Upper lobe of right lung (tissue), 1 donor: ENCODE data around the gene SLC38A9. TPM values are rescaled to one million over a fixed set of nuclear protein-coding genes. Genes with fewer than 3 reads are reported as not detected.
"Not testable (repeated sequence)": the region's sequence is repeated elsewhere in the genome, so short reads cannot be mapped to it uniquely, and the experiment has no call there.

Experiments used
- ATAC-seq: fragments of 200-7000 bp; cut with Tn5 transposase; one replicate; pipeline ENCODE4 v1.9.1; 2020; ENCODE audit warnings: mild to moderate bottlenecking, moderate library complexity
- DNase-seq: peaks from one replicate; pipeline ENCODE4 v3.0.0-alpha.2; 2020
- H3K27ac ChIP-seq: fragments of 200-600 bp; one replicate; pipeline ENCODE4 v1.8.0; 2022
- H3K27me3 ChIP-seq: fragments of 200-600 bp; one replicate; pipeline ENCODE4 v1.8.0; 2022; ENCODE audit warnings: mild to moderate bottlenecking
- H3K36me3 ChIP-seq: fragments of 200-600 bp; one replicate; pipeline ENCODE4 v1.8.0; 2022
- H3K4me1 ChIP-seq: fragments of 200-600 bp; one replicate; pipeline ENCODE4 v1.8.0; 2022
- H3K4me3 ChIP-seq: fragments of 200-600 bp; one replicate; pipeline ENCODE4 v1.8.0; 2022; ENCODE audit warnings: mild to moderate bottlenecking
- H3K9me3 ChIP-seq: fragments of 200-600 bp; one replicate; pipeline ENCODE4 v1.8.0; 2022
- intact Hi-C: fragments of 100-400 bp; cut with DNase I; formaldehyde crosslinking; loops from one replicate; pipeline ENCODE4 v1.11.0; 2022
- total RNA-seq: library from RNA; stranded (reverse); fragmentation: NEBNext Ultra II Directional; extraction: Animal tissue kit (Norgen Biotek cat#: 25700); gene quantifications from one replicate; pipeline ENCODE4 v1.2.1, GENCODE V29; 2021
- TF ChIP-seq, protein P1 (sequence below): fragments of 200-600 bp; IDR thresholded peaks from one replicate; pipeline ENCODE4 v1.8.0; 2022; ENCODE audit warnings: antibody characterized with exemption
- donor health status: DM: no; HTN: yes; CAD: no; lungs with severe emphysema.

The SLC38A9 gene
- total RNA-seq, 1 donor from 2014 or later = 24.7 TPM

DNA sequence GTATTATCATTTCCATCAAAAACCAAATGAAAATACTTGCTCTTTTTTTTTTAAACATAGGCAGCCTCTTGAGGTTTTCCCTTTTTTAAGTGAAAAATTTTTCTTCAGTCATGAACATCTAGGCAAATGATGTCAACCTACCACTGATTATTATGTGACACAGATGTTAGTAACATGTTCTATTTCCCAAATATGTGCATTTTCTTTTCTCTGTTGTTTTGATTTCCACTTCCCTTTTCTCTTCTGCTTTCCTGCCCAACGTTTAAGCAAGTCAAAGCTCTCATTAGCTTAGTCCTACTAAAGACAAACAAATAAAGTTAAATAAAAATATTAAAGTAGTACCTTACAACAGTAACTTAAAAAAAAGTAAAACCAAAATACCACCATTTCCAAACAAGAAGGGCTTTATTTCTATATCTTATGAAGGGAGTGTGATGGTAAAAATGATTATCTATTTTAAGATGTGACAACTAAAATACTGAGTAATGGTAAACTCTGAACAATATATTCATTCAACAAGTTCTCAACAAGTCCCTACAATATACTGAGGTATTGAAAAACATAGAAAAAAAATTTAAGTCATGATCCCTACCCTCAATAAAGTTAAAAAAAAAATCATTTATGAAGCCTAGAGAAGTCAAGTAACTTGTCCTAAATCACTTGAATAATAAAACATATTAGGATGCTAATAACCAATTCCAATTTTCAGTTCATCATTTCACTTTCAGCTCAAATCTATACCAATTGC is 9.4 kb downstream of the SLC38A9 start:
- no peaks in the 10 kb centered on the region for H3K9me3 ChIP-seq
- no peak for DNase-seq
- no peak overlapping the region for H3K4me3 ChIP-seq
- no peaks in the 10 kb centered on the region for H3K4me1 ChIP-seq
- TF ChIP-seq, protein P1, sequence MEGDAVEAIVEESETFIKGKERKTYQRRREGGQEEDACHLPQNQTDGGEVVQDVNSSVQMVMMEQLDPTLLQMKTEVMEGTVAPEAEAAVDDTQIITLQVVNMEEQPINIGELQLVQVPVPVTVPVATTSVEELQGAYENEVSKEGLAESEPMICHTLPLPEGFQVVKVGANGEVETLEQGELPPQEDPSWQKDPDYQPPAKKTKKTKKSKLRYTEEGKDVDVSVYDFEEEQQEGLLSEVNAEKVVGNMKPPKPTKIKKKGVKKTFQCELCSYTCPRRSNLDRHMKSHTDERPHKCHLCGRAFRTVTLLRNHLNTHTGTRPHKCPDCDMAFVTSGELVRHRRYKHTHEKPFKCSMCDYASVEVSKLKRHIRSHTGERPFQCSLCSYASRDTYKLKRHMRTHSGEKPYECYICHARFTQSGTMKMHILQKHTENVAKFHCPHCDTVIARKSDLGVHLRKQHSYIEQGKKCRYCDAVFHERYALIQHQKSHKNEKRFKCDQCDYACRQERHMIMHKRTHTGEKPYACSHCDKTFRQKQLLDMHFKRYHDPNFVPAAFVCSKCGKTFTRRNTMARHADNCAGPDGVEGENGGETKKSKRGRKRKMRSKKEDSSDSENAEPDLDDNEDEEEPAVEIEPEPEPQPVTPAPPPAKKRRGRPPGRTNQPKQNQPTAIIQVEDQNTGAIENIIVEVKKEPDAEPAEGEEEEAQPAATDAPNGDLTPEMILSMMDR = no peak
- intact Hi-C loops = no loop called here
- no peak for ATAC-seq
- peaks cover 14% of the 10 kb centered on the region for H3K36me3 ChIP-seq
- H3K27ac ChIP-seq = no peak overlapping the region
- no peaks in the 10 kb centered on the region for H3K27me3 ChIP-seq

DNA sequence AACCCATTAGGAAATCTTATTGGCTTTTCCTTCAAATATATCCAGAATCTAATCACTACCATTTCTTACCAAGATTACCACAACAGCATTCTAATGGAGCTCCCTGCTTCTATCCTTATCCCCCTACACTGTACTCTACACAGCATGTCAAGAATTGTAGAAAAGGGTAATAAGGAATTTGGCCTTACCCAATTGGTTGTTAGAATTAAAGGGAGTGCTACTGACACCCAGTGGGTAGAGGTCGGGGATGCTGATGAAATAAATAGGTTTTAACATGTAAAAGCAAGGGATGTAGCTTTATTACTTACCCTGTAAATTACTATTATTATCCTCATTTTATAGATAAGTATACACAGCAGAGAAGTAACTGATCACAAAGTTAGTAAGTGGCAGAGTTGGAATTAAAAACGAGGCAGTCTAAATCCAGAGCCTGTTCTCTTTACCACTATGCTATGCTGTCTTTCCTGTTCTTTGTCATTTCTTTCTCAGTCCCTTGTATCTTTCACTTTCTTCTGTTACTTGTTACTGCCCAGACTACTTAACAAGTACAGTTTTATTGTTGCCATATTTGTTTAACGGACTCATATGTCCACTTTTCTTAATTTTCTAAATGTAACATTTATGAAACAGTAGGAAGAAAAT is 10.5 kb downstream of the SLC38A9 start:
- Histone ChIP-seq H3K27ac (no peak overlapping the region), H3K27me3 (no peaks in the 10 kb centered on the region), H3K4me3 (no peak overlapping the region), H3K4me1 (no peaks in the 10 kb centered on the region), H3K36me3 (peaks cover 11% of the 10 kb centered on the region), H3K9me3 (no peaks in the 10 kb centered on the region)
- DNase-seq = no peak
- intact Hi-C loops = no loop called here
- TF ChIP-seq, protein P1 = no peak
- ATAC-seq = no peak

DNA sequence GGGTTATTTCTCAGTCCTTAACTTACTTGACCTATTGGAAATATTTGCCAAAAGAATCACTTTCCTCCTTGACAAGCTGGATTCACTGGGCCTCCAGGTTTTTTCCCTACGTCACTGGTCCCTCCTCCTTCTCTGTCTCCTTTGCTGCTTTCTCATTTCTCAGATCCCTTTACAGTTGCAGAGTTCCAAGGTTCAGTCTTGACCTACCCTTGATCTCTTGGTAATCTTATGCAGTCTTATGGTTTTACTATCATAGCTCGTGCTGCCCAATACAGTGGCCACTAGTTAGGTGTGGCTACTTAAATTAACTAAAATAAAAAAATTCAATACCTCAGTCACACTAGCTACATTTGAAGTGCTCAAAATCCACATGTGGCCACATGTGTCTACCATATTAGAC is 11.4 kb downstream of the SLC38A9 start:
- Histone ChIP-seq H3K4me3 (no peak overlapping the region), H3K4me1 (no peaks in the 10 kb centered on the region), H3K27ac (no peak overlapping the region), H3K27me3 (no peaks in the 10 kb centered on the region), H3K9me3 (no peaks in the 10 kb centered on the region), H3K36me3 (peaks cover 11% of the 10 kb centered on the region)
- intact Hi-C loops = no loop called here
- TF ChIP-seq, protein P1 = no peak
- no peak for DNase-seq
- ATAC-seq = no peak

DNA sequence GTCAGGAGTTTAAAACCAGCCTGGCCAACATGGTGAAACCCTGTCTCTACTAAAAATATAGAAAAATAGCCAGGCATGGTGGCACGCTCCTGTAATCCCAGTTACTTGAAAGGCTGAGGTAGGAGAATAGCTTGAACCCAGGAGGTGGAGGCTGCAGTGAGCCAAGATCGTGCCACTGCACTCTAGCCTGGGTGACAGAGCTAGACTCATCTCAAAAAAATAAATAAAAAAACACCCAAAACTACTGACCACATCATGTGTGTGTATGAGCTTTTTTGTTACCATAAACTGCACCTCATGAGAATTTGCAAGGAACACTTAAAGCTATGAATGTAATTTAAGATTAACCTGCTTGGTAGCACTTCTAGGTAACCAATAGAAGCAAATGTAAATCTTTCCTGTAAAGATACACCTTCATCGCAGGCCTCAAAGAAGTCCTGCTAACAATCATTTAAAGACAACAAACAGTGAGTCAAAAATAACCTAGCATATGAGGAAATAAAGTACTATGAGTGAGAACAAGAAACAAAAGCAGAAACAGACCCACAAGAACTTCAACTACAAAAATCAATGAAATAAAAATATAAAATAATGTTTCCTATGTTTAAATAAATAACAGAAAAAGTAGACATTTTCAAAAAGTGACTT is 13.0 kb downstream of the SLC38A9 start:
- no peak for DNase-seq
- Histone ChIP-seq H3K4me1 (no peaks in the 10 kb centered on the region), H3K27me3 (no peaks in the 10 kb centered on the region), H3K9me3 (no peaks in the 10 kb centered on the region), H3K4me3 (no peak overlapping the region), H3K27ac (no peak overlapping the region), H3K36me3 (peaks cover 11% of the 10 kb centered on the region)
- no peak for ATAC-seq
- intact Hi-C loops = no loop called here
- TF ChIP-seq, protein P1 = no peak

DNA sequence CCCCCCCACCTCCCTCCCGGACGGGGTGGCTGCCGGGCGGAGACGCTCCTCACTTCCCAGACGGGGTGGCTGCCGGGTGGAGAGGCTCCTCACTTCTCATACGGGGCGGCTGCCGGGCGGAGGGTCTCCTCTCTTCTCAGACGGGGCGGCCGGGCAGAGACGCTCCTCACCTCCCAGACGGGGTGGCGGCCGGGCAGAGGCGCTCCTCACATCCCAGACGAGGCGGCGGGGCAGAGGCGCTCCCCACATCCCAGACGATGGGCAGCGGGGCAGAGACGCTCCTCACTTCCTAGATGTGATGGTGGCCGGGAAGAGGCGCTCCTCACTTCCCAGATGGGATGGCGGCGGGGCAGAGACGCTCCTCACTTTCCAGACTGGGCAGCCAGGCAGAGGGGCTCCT is 15.4 kb downstream of the SLC38A9 start:
- DNase-seq, H3K27ac ChIP-seq, intact Hi-C loops: not testable (repeated sequence)

More for the DNA sequence above, 15.4 kb downstream of the SLC38A9 start:
- not testable (repeated sequence) for H3K36me3 ChIP-seq, H3K9me3 ChIP-seq, H3K4me1 ChIP-seq, H3K27me3 ChIP-seq, ATAC-seq, H3K4me3 ChIP-seq
